Fibroblast of mammary gland (primary cell): ENCODE measurements around the gene RPL35.

Source experiments
- DNase-seq: peaks from one replicate; pipeline ENCODE4 v3.0.0-alpha.2; 2010; ENCODE audit warnings: low read depth
- H3K4me3 ChIP-seq: 2 replicates; pipeline ENCODE4 v1.5.1; 2011; ENCODE audit warnings: low read depth, mild to moderate bottlenecking, low read length, moderate library complexity; ENCODE audit not compliant: control insufficient read depth
- TF ChIP-seq, protein P1 (sequence below): conservative IDR thresholded peaks from 2 replicates; pipeline ENCODE4 v1.5.1; 2011; ENCODE audit warnings: low read depth, low read length, inconsistent platforms; ENCODE audit not compliant: control insufficient read depth, insufficient read depth

RPL35 gene

GRCh38 chr9:124859803-124860581 is 1.8 kb downstream of the RPL35 start:
- TF ChIP-seq, protein P1, sequence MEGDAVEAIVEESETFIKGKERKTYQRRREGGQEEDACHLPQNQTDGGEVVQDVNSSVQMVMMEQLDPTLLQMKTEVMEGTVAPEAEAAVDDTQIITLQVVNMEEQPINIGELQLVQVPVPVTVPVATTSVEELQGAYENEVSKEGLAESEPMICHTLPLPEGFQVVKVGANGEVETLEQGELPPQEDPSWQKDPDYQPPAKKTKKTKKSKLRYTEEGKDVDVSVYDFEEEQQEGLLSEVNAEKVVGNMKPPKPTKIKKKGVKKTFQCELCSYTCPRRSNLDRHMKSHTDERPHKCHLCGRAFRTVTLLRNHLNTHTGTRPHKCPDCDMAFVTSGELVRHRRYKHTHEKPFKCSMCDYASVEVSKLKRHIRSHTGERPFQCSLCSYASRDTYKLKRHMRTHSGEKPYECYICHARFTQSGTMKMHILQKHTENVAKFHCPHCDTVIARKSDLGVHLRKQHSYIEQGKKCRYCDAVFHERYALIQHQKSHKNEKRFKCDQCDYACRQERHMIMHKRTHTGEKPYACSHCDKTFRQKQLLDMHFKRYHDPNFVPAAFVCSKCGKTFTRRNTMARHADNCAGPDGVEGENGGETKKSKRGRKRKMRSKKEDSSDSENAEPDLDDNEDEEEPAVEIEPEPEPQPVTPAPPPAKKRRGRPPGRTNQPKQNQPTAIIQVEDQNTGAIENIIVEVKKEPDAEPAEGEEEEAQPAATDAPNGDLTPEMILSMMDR, result no peak
- DNase-seq, result no peak
- peak overlapping the region; percentile 98 for H3K4me3 ChIP-seq

DNA sequence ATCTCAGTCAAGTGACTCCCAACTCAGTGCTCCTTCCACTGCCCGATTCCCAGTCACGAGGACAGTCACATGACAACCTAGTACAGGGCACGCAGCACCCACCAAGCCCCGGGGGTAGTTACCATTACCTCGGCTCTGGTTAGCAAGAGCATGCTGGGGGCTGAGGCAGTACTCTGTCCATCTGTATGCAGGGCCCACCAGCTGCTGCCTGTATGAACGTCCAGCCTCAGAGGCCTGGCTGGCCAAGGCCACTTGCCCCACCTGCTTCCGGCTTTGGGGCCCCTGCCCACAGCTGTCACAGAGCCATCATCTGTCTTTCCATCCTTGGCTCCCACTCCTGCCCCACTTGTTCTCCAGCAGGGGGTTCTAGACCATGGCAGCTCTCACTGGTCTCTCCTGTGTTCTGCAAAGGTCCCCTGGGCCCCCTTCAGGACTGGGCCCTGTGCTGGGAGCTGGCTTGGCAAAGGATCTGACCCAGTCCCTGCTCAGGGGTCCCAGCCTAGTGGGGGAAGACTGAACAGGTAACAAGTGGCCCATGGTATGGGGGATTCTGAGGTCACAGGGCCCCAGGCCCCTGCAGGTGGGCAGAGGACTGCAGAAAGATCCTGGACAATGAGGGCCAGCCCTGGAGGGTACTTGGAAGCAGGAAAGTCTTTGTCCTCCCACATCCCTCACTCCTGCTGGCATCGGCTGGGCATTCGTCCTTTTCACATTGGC is 3.3 kb downstream of the RPL35 start:
- TF ChIP-seq, protein P1, result no peak

GRCh38 chr9:124857533-124858162 is 4.1 kb downstream of the RPL35 start:
- DNase-seq, result no peak
- H3K4me3 ChIP-seq, result no peak overlapping the region
- TF ChIP-seq, protein P1, result no peak

More for the DNA sequence above, 3.3 kb downstream of the RPL35 start:
- H3K4me3 ChIP-seq, result no peak overlapping the region
- no peak for DNase-seq

DNA sequence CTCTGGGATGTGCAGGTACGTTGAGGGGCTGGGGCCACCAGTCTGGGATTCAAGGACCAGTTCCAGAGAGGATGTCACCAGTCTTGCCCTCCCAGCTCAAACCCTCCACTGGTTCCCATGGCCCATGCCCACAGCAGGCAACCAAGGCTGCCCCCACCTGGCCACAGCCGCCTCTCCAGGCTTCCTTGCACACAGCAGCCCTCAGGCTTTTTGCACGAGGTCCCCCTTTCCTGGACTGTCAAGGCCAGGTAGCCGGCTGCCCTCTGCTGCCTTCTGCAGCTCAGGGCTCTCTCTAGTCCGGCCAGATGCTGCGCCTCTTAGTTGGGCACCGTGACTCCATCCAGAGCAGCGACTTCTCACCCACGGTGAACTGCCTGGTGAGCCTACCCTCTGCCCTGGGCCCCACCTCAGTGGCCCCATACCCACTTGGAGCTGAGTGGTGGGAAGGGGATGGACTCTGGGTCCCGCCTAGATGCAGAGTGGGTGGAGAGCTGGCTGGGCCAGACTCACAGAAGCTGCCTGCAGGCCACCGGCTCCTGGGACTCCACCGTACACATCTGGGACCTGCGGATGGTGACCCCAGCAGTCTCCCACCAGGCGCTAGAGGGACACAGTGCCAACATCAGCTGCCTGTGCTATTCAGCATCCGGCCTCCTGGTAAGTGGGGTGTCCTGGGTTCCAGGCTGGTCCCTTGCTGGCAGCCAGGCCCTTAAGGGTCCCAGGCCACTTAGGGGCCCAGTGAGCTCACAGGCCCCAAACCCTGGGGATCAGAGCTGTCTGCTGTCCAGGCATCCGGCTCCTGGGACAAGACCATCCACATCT is 5.6 kb downstream of the RPL35 start:
- TF ChIP-seq, protein P1, result peak; percentile 35
- DNase-seq, result peak; percentile 31
- H3K4me3 ChIP-seq, result no peak overlapping the region

GRCh38 chr9:124855566-124855943 is 6.2 kb downstream of the RPL35 start:
- no peak overlapping the region for H3K4me3 ChIP-seq
- TF ChIP-seq, protein P1, result no peak
- no peak for DNase-seq

GRCh38 chr9:124854822-124855221 is 6.9 kb downstream of the RPL35 start:
- TF ChIP-seq, protein P1, result no peak

More at GRCh38 chr9:124854822-124855221, 6.9 kb downstream of the RPL35 start:
- DNase-seq, result no peak
- no peak overlapping the region for H3K4me3 ChIP-seq
